HepG2 (cell line): Measurements from ENCODE around the gene NWD2.

Experiments
- BCL6 ChIP-seq: IDR thresholded peaks from 2 replicates; pipeline ENCODE4 v1.6.1; 2016; ENCODE audit warnings: missing genetic modification reagents, missing compliant biosample characterization
- BRCA1 ChIP-seq: sonication (generic); formaldehyde crosslinking; IDR thresholded peaks from 2 replicates; pipeline ENCODE4 v1.4.0; 2020; ENCODE audit warnings: missing genetic modification reagents
- CREBL2 ChIP-seq: sonication (generic); formaldehyde crosslinking; IDR thresholded peaks from 2 replicates; pipeline ENCODE4 v1.8.1; 2023; ENCODE audit warnings: missing genetic modification reagents, mild to moderate bottlenecking, borderline replicate concordance
- MAX ChIP-seq: IDR thresholded peaks from 2 replicates; pipeline ENCODE4 v1.6.1; 2012; ENCODE audit warnings: inconsistent platforms
- MTA3 ChIP-seq: sonication (generic); formaldehyde crosslinking; IDR thresholded peaks from 2 replicates; pipeline ENCODE4 v1.4.0; 2020; ENCODE audit warnings: missing genetic modification reagents
- RBAK ChIP-seq: sonication (generic); formaldehyde crosslinking; IDR thresholded peaks from 2 replicates; pipeline ENCODE4 v1.5.1; 2020; ENCODE audit warnings: mild to moderate bottlenecking, missing genetic modification reagents
- SIN3A ChIP-seq: IDR thresholded peaks from 2 replicates; pipeline ENCODE4 v1.6.1; 2011; ENCODE audit warnings: low read depth, mild to moderate bottlenecking, control low read depth, low read length, borderline replicate concordance
- SMAD3 ChIP-seq: sonication (generic); formaldehyde crosslinking; IDR thresholded peaks from 2 replicates; pipeline ENCODE4 v1.4.0; 2020; ENCODE audit warnings: missing genetic modification reagents
- YY1 ChIP-seq: IDR thresholded peaks from 2 replicates; pipeline ENCODE4 v1.6.1; 2011; ENCODE audit warnings: low read length, low read depth, moderate library complexity, mild to moderate bottlenecking; ENCODE audit not compliant: insufficient read depth, insufficient replicate concordance
- ZBTB33 ChIP-seq: sonication (generic); formaldehyde crosslinking; IDR thresholded peaks from 2 replicates; pipeline ENCODE4 v1.4.0; 2020; ENCODE audit warnings: missing genetic modification reagents
- ZFP36 ChIP-seq: fragments of 150-350 bp; IDR thresholded peaks from 2 replicates; pipeline ENCODE4 v1.6.1; 2018; ENCODE audit warnings: borderline replicate concordance, low read length, low read depth; ENCODE audit not compliant: partially characterized antibody

GRCh38 chr4:37243051-37243450, 1.5 kb upstream of the NWD2 start:
- TF ChIP-seq RBAK (CRISPR knock-in tag) (no peak), MAX (no peak), BRCA1 (CRISPR knock-in tag) (no peak), CREBL2 (CRISPR knock-in tag) (no peak), BCL6 (CRISPR knock-in tag) (no peak), ZBTB33 (CRISPR knock-in tag) (no peak), SMAD3 (CRISPR knock-in tag) (no peak), YY1 (no peak), SIN3A (no peak), MTA3 (CRISPR knock-in tag) (no peak), ZFP36 (no peak)
